CD1c-positive myeloid dendritic cell (primary cell): Measurements from ENCODE around the gene SFRP5.

Experiments
- DNase-seq: peaks from one replicate; pipeline ENCODE4 v3.0.0-alpha.2; 2016; ENCODE audit errors: extremely low spot score

Gene SFRP5

GRCh38 chr10:97785731-97786130 is 13.9 kb upstream of the SFRP5 start:
- DNase-seq: no peak

- no peak for DNase-seq
Measured at GRCh38 chr10:97785231-97785630, 13.4 kb upstream of the SFRP5 start.

GRCh38 chr10:97784200-97784810 is 12.5 kb upstream of the SFRP5 start:
- DNase-seq: no peak

GRCh38 chr10:97782455-97783228 is 10.8 kb upstream of the SFRP5 start:
- no peak for DNase-seq

- DNase-seq: no peak
Measured at GRCh38 chr10:97781618-97782331, 10.0 kb upstream of the SFRP5 start.

GRCh38 chr10:97780841-97781617 is 9.2 kb upstream of the SFRP5 start:
- DNase-seq: no peak

GRCh38 chr10:97779975-97780374 is 8.2 kb upstream of the SFRP5 start:
- no peak for DNase-seq

- DNase-seq: no peak
Measured at GRCh38 chr10:97779492-97779891, 7.7 kb upstream of the SFRP5 start.

GRCh38 chr10:97778452-97779302 is 6.9 kb upstream of the SFRP5 start:
- DNase-seq: no peak

GRCh38 chr10:97777143-97777542 is 5.3 kb upstream of the SFRP5 start:
- DNase-seq: no peak

- no peak for DNase-seq
Measured at GRCh38 chr10:97774811-97775294, 3.1 kb upstream of the SFRP5 start.

- DNase-seq: no peak
Measured at GRCh38 chr10:97773096-97773495, 1.3 kb upstream of the SFRP5 start.

- DNase-seq: peak; percentile 4
Measured at GRCh38 chr10:97771055-97771891, 526 bp downstream of the SFRP5 start.

GRCh38 chr10:97770255-97770654 is 1.5 kb downstream of the SFRP5 start:
- DNase-seq: peak; percentile 34

- DNase-seq: no peak
Measured at GRCh38 chr10:97768322-97769315, 3.2 kb downstream of the SFRP5 start.

- no peak for DNase-seq
Measured at GRCh38 chr10:97766996-97767924, 4.5 kb downstream of the SFRP5 start.

GRCh38 chr10:97766106-97766810 is 5.5 kb downstream of the SFRP5 start:
- no peak for DNase-seq
